PFSK-1 (cell line): Measurements from ENCODE around the gene DIP2C.
A peak's percentile ranks its signal among the peaks of the same experiment; 100 is the strongest.

ENCODE experiments used
- FOXP2 ChIP-seq: optimal IDR thresholded peaks from 2 replicates; pipeline ENCODE3; 2011; ENCODE audit warnings: borderline replicate concordance, control low read depth, inconsistent platforms; ENCODE audit not compliant: insufficient read depth; ENCODE audit errors: extremely low read length, extremely low read depth
- POLR2AphosphoS5 ChIP-seq: IDR thresholded peaks from 2 replicates; pipeline ENCODE4 v1.6.1; 2012; ENCODE audit warnings: low read depth, mild to moderate bottlenecking, control low read depth, low read length, moderate library complexity
- REST ChIP-seq, 2 experiments: IDR thresholded peaks; 2 replicates each; pipeline versions ENCODE4 v1.6.1 to v1.8.0; 2011 to 2012; ENCODE audit warnings: low read depth in 2 of 2, low read length in 2 of 2, control low read depth in 1 of 2, inconsistent platforms in 1 of 2, mild to moderate bottlenecking in 1 of 2, moderate library complexity in 1 of 2; ENCODE audit not compliant: insufficient read depth in 1 of 2
- SIN3A ChIP-seq: IDR thresholded peaks from 2 replicates; pipeline ENCODE4 v1.6.1; 2012; ENCODE audit warnings: mild to moderate bottlenecking, low read length, moderate library complexity, borderline replicate concordance; ENCODE audit not compliant: insufficient read depth
- TAF1 ChIP-seq: IDR thresholded peaks from 2 replicates; pipeline ENCODE4 v1.6.1; 2012; ENCODE audit warnings: low read length, control low read depth, borderline replicate concordance; ENCODE audit not compliant: insufficient read depth

DIP2C gene

GRCh38 chr10:521261-522250 lies 167.9 kb downstream of the DIP2C start:
- no peak for TF ChIP-seq POLR2AphosphoS5
- TF ChIP-seq REST (IDR thresholded peaks at IDR 0.05; ENCODE audit: insufficient read depth in 1 of 2, low read depth in 2 of 2, low read length in 2 of 2), result no peak
- no peak for TF ChIP-seq FOXP2
- TF ChIP-seq SIN3A, result no peak
- no peak for TF ChIP-seq TAF1

GRCh38 chr10:520402-520787 lies 169.1 kb downstream of the DIP2C start:
- peak; percentile 27 for TF ChIP-seq FOXP2
- TF ChIP-seq SIN3A, result no peak

GRCh38 chr10:519716-520401 lies 169.6 kb downstream of the DIP2C start:
- TF ChIP-seq POLR2AphosphoS5 (no peak), SIN3A (no peak), FOXP2 (no peak), REST (IDR thresholded peaks at IDR 0.05; ENCODE audit: insufficient read depth in 1 of 2, low read depth in 2 of 2, low read length in 2 of 2) (no peak), TAF1 (no peak)

- TF ChIP-seq TAF1 (no peak), REST (IDR thresholded peaks at IDR 0.05; ENCODE audit: insufficient read depth in 1 of 2, low read depth in 2 of 2, low read length in 2 of 2) (no peak), FOXP2 (no peak), POLR2AphosphoS5 (no peak)
These were observed 170.3 kb downstream of the DIP2C start for GRCh38 chr10:519055-519715.

GRCh38 chr10:517872-518475 lies 171.5 kb downstream of the DIP2C start:
- TF ChIP-seq TAF1 (no peak), REST (IDR thresholded peaks at IDR 0.05; ENCODE audit: insufficient read depth in 1 of 2, low read depth in 2 of 2, low read length in 2 of 2) (no peak)
